T47D (cell line): ENCODE measurements around the gene NPFFR1.

Experiments
- DNase-seq, 2 experiments: peaks; one replicate each; pipeline versions ENCODE4 v3.0.0 to v3.0.0-alpha.2; 2011 to 2012; ENCODE audit warnings: low read depth in 1 of 2, low spot score in 1 of 2
- JUND ChIP-seq: IDR thresholded peaks from 2 replicates; pipeline ENCODE4 v1.6.1; 2012; ENCODE audit warnings: low read depth
- in situ Hi-C: cut with HindIII; loops from 2 replicates; pipeline ENCODE4 v1.10.0; 2016; ENCODE audit warnings: low sequenced_read_pairs, low pct_unique_long_range_greater_than_20kb

Gene NPFFR1

GRCh38 chr10:70283445-70284399, at the start of gene NPFFR1:
Gene NPFFR1 (minus strand): TSS chr10:70284004. CDS start chr10:70283676, 328 bp downstream.
- DNase-seq, result no peak
- in situ Hi-C loops, result no loop called here
- TF ChIP-seq JUND, result no peak

GRCh38 chr10:70333268-70333667, 49.5 kb upstream of the NPFFR1 start:
- TF ChIP-seq JUND, result no peak
- in situ Hi-C loops, result no loop called here
- no peak for DNase-seq

GRCh38 chr10:70331486-70332268, 47.9 kb upstream of the NPFFR1 start:
- no peak for TF ChIP-seq JUND
- DNase-seq, result peak in 1 of 2 experiments; percentile 54
- in situ Hi-C loops, result no loop called here

GRCh38 chr10:70331160-70331485, 47.3 kb upstream of the NPFFR1 start:
- DNase-seq, result no peak
- in situ Hi-C loops, result no loop called here
- no peak for TF ChIP-seq JUND

GRCh38 chr10:70330671-70331070, 46.9 kb upstream of the NPFFR1 start:
- DNase-seq, result no peak
- TF ChIP-seq JUND, result no peak
- in situ Hi-C loops, result no loop called here

- no peak for TF ChIP-seq JUND
- in situ Hi-C loops, result no loop called here
- DNase-seq, result no peak
Observed at GRCh38 chr10:70328967-70329366, 45.2 kb upstream of the NPFFR1 start.

GRCh38 chr10:70328018-70328417, 44.2 kb upstream of the NPFFR1 start:
- DNase-seq, result no peak
- in situ Hi-C loops, result no loop called here
- no peak for TF ChIP-seq JUND

- peak in 1 of 2 experiments; percentile 7 for DNase-seq
- TF ChIP-seq JUND, result no peak
- in situ Hi-C loops, result no loop called here
Observed at GRCh38 chr10:70324951-70325781, 41.4 kb upstream of the NPFFR1 start.

- in situ Hi-C loops, result no loop called here
- no peak for TF ChIP-seq JUND
- no peak for DNase-seq
Observed at GRCh38 chr10:70324339-70324861, 40.6 kb upstream of the NPFFR1 start.

GRCh38 chr10:70323697-70324338, 40.0 kb upstream of the NPFFR1 start:
- in situ Hi-C loops, result no loop called here
- DNase-seq, result no peak
- TF ChIP-seq JUND, result no peak

GRCh38 chr10:70323138-70323696, 39.4 kb upstream of the NPFFR1 start:
- in situ Hi-C loops, result no loop called here
- no peak for TF ChIP-seq JUND
- no peak for DNase-seq
